ENCODE measurements around the gene PHC1.
"Not testable (repeated sequence)": the region's sequence is repeated elsewhere in the genome, so short reads cannot be mapped to it uniquely, and the experiment has no call there.

The PHC1 gene

DNA sequence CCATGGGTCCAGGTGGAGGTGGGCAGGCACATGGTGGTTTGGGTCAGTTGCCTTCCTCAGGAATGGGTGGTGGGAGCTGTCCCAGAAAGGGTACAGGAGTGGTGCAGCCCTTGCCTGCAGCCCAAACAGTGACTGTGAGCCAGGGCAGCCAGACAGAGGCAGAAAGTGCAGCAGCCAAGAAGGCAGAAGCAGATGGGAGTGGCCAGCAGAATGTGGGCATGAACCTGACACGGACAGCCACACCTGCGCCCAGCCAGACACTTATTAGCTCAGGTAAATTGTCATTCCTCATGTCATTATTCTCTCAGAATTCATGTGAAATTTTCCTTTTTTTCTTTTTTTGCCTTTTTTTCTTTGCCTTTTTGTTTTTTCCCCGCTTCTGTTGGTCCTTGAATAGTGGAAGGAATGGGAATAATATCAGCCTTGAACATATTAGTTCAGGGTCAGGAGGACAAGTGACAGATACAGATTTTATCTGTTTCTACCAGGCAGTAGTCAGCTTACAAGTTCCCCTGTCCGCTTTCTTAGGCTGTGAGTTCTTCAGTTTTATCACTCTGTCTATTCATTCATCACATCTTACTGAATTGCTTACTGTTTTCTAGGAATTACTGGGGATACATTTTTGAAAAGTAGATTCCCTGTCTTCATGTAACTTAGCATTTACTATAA lies 16.5 kb downstream of the PHC1 start:
- H3K4me1 ChIP-seq (ENCODE audit: control insufficient read depth, insufficient read depth, low read length); H3K27ac ChIP-seq (ENCODE audit: low read depth, low read length); H3K27me3 ChIP-seq (ENCODE audit: control insufficient read depth, insufficient read depth, low read length); H3K4me3 ChIP-seq (ENCODE audit: low read depth, low read length); H3K9me3 ChIP-seq (ENCODE audit: control insufficient read depth, insufficient read depth, low read length); H3K9ac ChIP-seq (ENCODE audit: low read depth, low read length): not testable (repeated sequence)
- H3K36me3 ChIP-seq (ENCODE audit: control insufficient read depth, insufficient read depth, low read length), result peaks cover 92% of the 10 kb centered on the region

DNA sequence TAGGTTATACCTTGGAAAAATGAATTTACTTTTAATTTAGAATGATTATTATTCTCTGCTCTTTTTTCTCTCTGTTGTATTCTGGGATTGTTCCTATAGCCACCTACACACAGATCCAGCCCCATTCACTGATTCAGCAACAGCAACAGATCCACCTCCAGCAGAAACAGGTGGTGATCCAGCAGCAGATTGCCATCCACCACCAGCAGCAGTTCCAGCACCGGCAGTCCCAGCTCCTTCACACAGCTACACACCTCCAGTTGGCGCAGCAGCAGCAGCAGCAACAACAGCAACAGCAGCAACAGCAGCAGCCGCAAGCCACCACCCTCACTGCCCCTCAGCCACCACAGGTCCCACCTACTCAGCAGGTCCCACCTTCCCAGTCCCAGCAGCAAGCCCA lies 18.2 kb downstream of the PHC1 start:
- not testable (repeated sequence) for H3K27me3 ChIP-seq (ENCODE audit: control insufficient read depth, insufficient read depth, low read length); H3K27ac ChIP-seq (ENCODE audit: low read depth, low read length); H3K9me3 ChIP-seq (ENCODE audit: control insufficient read depth, insufficient read depth, low read length); H3K4me3 ChIP-seq (ENCODE audit: low read depth, low read length); H3K4me1 ChIP-seq (ENCODE audit: control insufficient read depth, insufficient read depth, low read length); H3K9ac ChIP-seq (ENCODE audit: low read depth, low read length)
- H3K36me3 ChIP-seq (ENCODE audit: control insufficient read depth, insufficient read depth, low read length), result peaks cover 93% of the 10 kb centered on the region

- H3K36me3 ChIP-seq (ENCODE audit: control insufficient read depth, insufficient read depth, low read length), result peaks cover 93% of the 10 kb centered on the region
- not testable (repeated sequence) for H3K9me3 ChIP-seq (ENCODE audit: control insufficient read depth, insufficient read depth, low read length); H3K9ac ChIP-seq (ENCODE audit: low read depth, low read length); H3K4me1 ChIP-seq (ENCODE audit: control insufficient read depth, insufficient read depth, low read length); H3K27me3 ChIP-seq (ENCODE audit: control insufficient read depth, insufficient read depth, low read length); H3K4me3 ChIP-seq (ENCODE audit: low read depth, low read length); H3K27ac ChIP-seq (ENCODE audit: low read depth, low read length)
Measured at GRCh38 chr12:8934080-8934479, 19.8 kb downstream of the PHC1 start.

DNA sequence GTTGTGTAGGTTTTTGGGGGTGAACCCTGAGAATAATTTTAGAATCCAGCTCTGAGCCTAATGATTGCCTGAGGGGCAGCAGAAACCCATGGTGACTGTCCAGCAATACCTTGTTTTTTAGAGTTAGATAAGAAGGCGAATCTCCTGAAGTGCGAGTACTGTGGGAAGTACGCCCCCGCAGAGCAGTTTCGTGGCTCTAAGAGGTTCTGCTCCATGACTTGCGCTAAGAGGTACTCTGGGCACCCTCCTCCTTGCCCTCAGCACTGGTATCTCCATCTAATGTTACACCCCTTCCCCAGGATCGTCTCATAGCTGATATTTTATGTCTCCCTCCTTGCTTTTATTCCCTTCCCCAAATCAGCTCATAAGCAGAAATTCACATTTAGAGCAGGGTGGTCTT lies 22.4 kb downstream of the PHC1 start:
- no peak overlapping the region for H3K9ac ChIP-seq (ENCODE audit: low read depth, low read length)
- peaks cover 79% of the 10 kb centered on the region for H3K36me3 ChIP-seq (ENCODE audit: control insufficient read depth, insufficient read depth, low read length)
- H3K27me3 ChIP-seq (ENCODE audit: control insufficient read depth, insufficient read depth, low read length), result no peaks in the 10 kb centered on the region
- H3K27ac ChIP-seq (ENCODE audit: low read depth, low read length), result no peak overlapping the region
- H3K9me3 ChIP-seq (ENCODE audit: control insufficient read depth, insufficient read depth, low read length), result no peaks in the 10 kb centered on the region
- no peaks in the 10 kb centered on the region for H3K4me1 ChIP-seq (ENCODE audit: control insufficient read depth, insufficient read depth, low read length)
- H3K4me3 ChIP-seq (ENCODE audit: low read depth, low read length), result no peak overlapping the region

GRCh38 chr12:8937842-8938442 lies 23.6 kb downstream of the PHC1 start:
- not testable (repeated sequence) for H3K4me1 ChIP-seq (ENCODE audit: control insufficient read depth, insufficient read depth, low read length); H3K9ac ChIP-seq (ENCODE audit: low read depth, low read length); H3K27ac ChIP-seq (ENCODE audit: low read depth, low read length); H3K9me3 ChIP-seq (ENCODE audit: control insufficient read depth, insufficient read depth, low read length); H3K4me3 ChIP-seq (ENCODE audit: low read depth, low read length); H3K27me3 ChIP-seq (ENCODE audit: control insufficient read depth, insufficient read depth, low read length)
- peaks cover 84% of the 10 kb centered on the region for H3K36me3 ChIP-seq (ENCODE audit: control insufficient read depth, insufficient read depth, low read length)

DNA sequence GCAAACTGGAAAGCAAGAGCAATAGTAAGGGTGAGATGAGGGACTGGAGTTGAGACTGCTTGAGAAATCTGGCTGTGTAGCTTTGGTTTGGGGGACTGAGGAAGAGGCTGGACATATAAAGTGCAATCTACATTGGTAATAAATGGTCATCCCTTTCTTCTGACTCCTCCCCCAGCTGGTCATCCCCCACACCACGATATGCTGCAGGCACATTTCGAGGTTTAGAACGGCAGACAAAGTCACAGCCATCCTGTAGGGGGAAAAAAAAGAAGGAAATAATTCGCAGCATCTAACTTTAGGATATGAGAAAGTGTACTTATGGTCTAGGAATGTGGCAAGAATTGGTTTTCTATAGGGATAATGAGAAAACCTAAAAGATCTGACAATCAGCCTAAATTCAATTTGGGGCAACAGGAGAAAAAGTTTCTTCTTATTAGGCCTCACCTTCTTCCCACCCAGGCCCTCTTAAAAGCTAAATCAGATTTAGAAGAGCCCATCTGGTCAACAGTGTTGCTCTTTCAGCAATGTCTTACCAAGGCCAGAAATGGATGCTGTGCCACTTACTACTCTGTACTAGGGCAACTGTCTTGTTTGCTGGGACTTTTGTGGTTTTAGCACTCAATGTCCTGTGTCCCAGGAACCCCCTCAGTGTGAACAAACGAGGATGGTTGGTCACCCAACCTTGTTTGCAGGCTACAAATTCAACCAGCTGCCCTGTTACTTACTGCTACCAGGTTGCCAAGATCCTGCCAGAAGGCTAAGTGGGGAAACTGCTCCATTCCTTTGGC lies 27.6 kb downstream of the PHC1 start:
- Histone ChIP-seq H3K36me3 (ENCODE audit: control insufficient read depth, insufficient read depth, low read length) (peaks cover 74% of the 10 kb centered on the region), H3K27ac (ENCODE audit: low read depth, low read length) (no peak overlapping the region)

DNA sequence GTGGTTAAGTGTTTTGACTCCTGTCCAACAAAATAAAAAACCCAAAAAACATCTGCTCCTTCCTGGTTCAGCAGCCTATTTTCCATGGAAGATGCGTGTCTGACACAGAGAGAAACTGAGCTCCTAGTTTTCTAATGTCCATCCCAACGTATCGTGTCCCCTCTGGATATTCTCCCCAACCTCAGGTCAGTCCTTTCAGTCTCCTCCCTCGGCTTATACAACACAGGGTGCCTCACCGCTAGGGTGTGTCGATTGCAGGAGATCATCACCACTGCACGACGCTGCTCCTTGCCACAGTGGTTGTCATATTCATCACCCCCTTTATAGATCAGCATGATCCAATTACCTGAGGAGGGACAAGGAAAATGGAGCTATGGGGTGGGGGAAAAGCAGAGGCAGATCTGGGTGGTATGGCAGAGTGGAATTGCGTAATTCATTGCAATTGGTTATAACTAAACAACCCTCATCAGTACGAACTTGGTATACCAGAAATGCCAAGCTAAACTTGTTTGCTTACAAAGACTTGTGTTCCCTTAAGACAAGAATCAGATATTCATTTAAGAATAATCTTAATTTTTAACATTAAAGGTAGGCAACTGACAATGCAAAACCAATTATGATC lies 29.4 kb downstream of the PHC1 start:
- no peak overlapping the region for H3K9ac ChIP-seq (ENCODE audit: low read depth, low read length)
- peaks cover 7% of the 10 kb centered on the region; the same call in 1 of the 2 replicates for H3K4me1 ChIP-seq (ENCODE audit: control insufficient read depth, insufficient read depth, low read length)
- no peaks in the 10 kb centered on the region for H3K27me3 ChIP-seq (ENCODE audit: control insufficient read depth, insufficient read depth, low read length)
- H3K9me3 ChIP-seq (ENCODE audit: control insufficient read depth, insufficient read depth, low read length), result no peaks in the 10 kb centered on the region
- peaks cover 56% of the 10 kb centered on the region for H3K36me3 ChIP-seq (ENCODE audit: control insufficient read depth, insufficient read depth, low read length)
- H3K27ac ChIP-seq (ENCODE audit: low read depth, low read length), result no peak overlapping the region
- no peak overlapping the region for H3K4me3 ChIP-seq (ENCODE audit: low read depth, low read length)

More for the DNA sequence above, 27.6 kb downstream of the PHC1 start:
- H3K9me3 ChIP-seq (ENCODE audit: control insufficient read depth, insufficient read depth, low read length), result no peaks in the 10 kb centered on the region
- no peak overlapping the region for H3K9ac ChIP-seq (ENCODE audit: low read depth, low read length)
- no peak overlapping the region for H3K4me3 ChIP-seq (ENCODE audit: low read depth, low read length)
- H3K4me1 ChIP-seq (ENCODE audit: control insufficient read depth, insufficient read depth, low read length), result no peaks in the 10 kb centered on the region
- H3K27me3 ChIP-seq (ENCODE audit: control insufficient read depth, insufficient read depth, low read length), result no peaks in the 10 kb centered on the region

DNA sequence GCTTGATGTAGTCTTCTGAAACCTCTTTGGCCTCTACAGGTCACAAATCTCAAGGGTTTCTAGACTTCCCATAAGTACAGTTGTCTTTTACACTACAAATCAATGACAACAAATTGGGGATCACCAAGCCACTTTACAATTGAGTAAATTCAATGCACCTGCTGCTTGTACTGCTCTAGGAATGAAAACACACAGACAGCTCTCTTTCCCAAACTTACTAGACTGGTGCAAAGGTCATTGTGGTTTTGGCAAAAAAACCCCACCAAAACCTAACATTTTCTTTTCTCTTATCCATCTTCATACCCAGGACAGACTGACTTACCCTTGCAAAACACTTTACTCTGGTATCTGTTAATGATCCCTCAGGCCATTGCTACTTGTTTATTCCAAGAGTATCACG lies 32.4 kb downstream of the PHC1 start:
- Histone ChIP-seq H3K27me3 (ENCODE audit: control insufficient read depth, insufficient read depth, low read length) (no peaks in the 10 kb centered on the region), H3K4me1 (ENCODE audit: control insufficient read depth, insufficient read depth, low read length) (peaks cover 9% of the 10 kb centered on the region; the same call in 1 of the 2 replicates), H3K9ac (ENCODE audit: low read depth, low read length) (no peak overlapping the region), H3K4me3 (ENCODE audit: low read depth, low read length) (no peak overlapping the region), H3K36me3 (ENCODE audit: control insufficient read depth, insufficient read depth, low read length) (peaks cover 41% of the 10 kb centered on the region), H3K9me3 (ENCODE audit: control insufficient read depth, insufficient read depth, low read length) (no peaks in the 10 kb centered on the region), H3K27ac (ENCODE audit: low read depth, low read length) (no peak overlapping the region)

- Histone ChIP-seq H3K4me1 (ENCODE audit: control insufficient read depth, insufficient read depth, low read length) (peaks cover 9% of the 10 kb centered on the region; the same call in 1 of the 2 replicates), H3K9me3 (ENCODE audit: control insufficient read depth, insufficient read depth, low read length) (peaks cover 3% of the 10 kb centered on the region; the same call in 1 of the 2 replicates), H3K4me3 (ENCODE audit: low read depth, low read length) (peak overlapping the region; percentile 93), H3K36me3 (ENCODE audit: control insufficient read depth, insufficient read depth, low read length) (peaks cover 31% of the 10 kb centered on the region), H3K27me3 (ENCODE audit: control insufficient read depth, insufficient read depth, low read length) (no peaks in the 10 kb centered on the region), H3K9ac (ENCODE audit: low read depth, low read length) (no peak overlapping the region), H3K27ac (ENCODE audit: low read depth, low read length) (no peak overlapping the region)
Measured at GRCh38 chr12:8947737-8948136, 33.4 kb downstream of the PHC1 start.

GRCh38 chr12:8948701-8949341 lies 34.5 kb downstream of the PHC1 start:
- Histone ChIP-seq H3K4me1 (ENCODE audit: control insufficient read depth, insufficient read depth, low read length) (peaks cover 9% of the 10 kb centered on the region; the same call in 1 of the 2 replicates), H3K27me3 (ENCODE audit: control insufficient read depth, insufficient read depth, low read length) (no peaks in the 10 kb centered on the region), H3K4me3 (ENCODE audit: low read depth, low read length) (peak overlapping the region; percentile 93), H3K9ac (ENCODE audit: low read depth, low read length) (peak overlapping the region; percentile 97), H3K36me3 (ENCODE audit: control insufficient read depth, insufficient read depth, low read length) (peaks cover 25% of the 10 kb centered on the region), H3K27ac (ENCODE audit: low read depth, low read length) (peak overlapping the region; percentile 99), H3K9me3 (ENCODE audit: control insufficient read depth, insufficient read depth, low read length) (peaks cover 13% of the 10 kb centered on the region)

Measured in HUES48 (cell line).